Upper lobe of left lung (tissue), 6 donors: ENCODE measurements around the gene MARS1. TPM values are rescaled to one million over a fixed set of nuclear protein-coding genes. Genes with fewer than 3 reads are reported as not detected.

Experiments
- ATAC-seq, 2 donors: fragments of 200-7000 bp; cut with Tn5 transposase; one replicate each; pipeline ENCODE4 v1.9.1; 2022; ENCODE audit warnings: mild to moderate bottlenecking in 2 of 2, moderate library complexity in 2 of 2; ENCODE audit not compliant: low FRiP score in 2 of 2
- DNase-seq, 2 donors: peaks; one replicate each; pipeline ENCODE4 v3.0.0-alpha.2; 2019 to 2020
- H3K27ac ChIP-seq, 4 donors: fragments of 200-600 bp; sonication (generic); one replicate each; pipeline ENCODE4 v1.5.1; 2016 to 2019
- H3K27me3 ChIP-seq, 4 donors: fragments of 200-600 bp; sonication (generic); one replicate each; pipeline ENCODE4 v1.5.1; 2017 to 2019
- H3K36me3 ChIP-seq, 4 donors: fragments of 200-600 bp; sonication (generic); one replicate each; pipeline ENCODE4 v1.5.1; 2016 to 2019
- H3K4me1 ChIP-seq, 4 donors: fragments of 200-600 bp; sonication (generic); one replicate each; pipeline ENCODE4 v1.5.1; 2018 to 2019
- H3K4me3 ChIP-seq, 4 donors: fragments of 200-600 bp; sonication (generic); one replicate each; pipeline ENCODE4 v1.5.1; 2017 to 2019; ENCODE audit warnings: mild to moderate bottlenecking in 2 of 4, moderate library complexity in 1 of 4
- H3K9me3 ChIP-seq, 4 donors: fragments of 200-600 bp; sonication (generic); one replicate each; pipeline ENCODE4 v1.5.1; 2018 to 2019
- CTCF ChIP-seq, 6 experiments: fragments of 450-650 bp in 4 of 6; fragments of 200-600 bp in 2 of 6; sonication (generic) in 2 of 6; IDR thresholded peaks; one replicate each; pipeline ENCODE4 v1.5.1; 2016 to 2019; ENCODE audit warnings: antibody characterized with exemption in 6 of 6
- EP300 ChIP-seq, 4 donors: sonication (generic); formaldehyde crosslinking; IDR thresholded peaks; one replicate each; pipeline ENCODE4 v1.5.1; 2017; ENCODE audit warnings: antibody characterized with exemption in 4 of 4, control low read depth in 2 of 4
- POLR2A ChIP-seq, 4 donors: fragments of 450-650 bp; IDR thresholded peaks; one replicate each; pipeline ENCODE4 v1.5.1; 2016 to 2017; ENCODE audit warnings: antibody characterized with exemption in 4 of 4, mild to moderate bottlenecking in 2 of 4
- POLR2AphosphoS5 ChIP-seq, 2 donors: sonication (generic); formaldehyde crosslinking; IDR thresholded peaks; one replicate each; pipeline ENCODE4 v1.5.1; 2017; ENCODE audit warnings: antibody characterized with exemption in 2 of 2
- WGBS, 2 donors: methylation state at CpG; one replicate each; pipeline ENCODE4 v1.1.5; 2017 to 2018; 5-methylcytosine and 5-hydroxymethylcytosine counted together
- total RNA-seq, 6 donors: library from RNA; depleted of rRNA in 4 of 6; stranded (reverse); fragments of >200 nt in 4 of 6; gene quantifications; one replicate each; pipeline versions ENCODE4 v1.1.0 to v1.2.1, GENCODE V29; 2016 to 2021
- donor health status: DM: no; HTN: no; CAD: no; lungs with moderate emphysema.
- donor health status: DM: no; HTN: yes; CAD: no; lungs with severe emphysema.

The MARS1 gene
- total RNA-seq, 6 donors from 2014 or later, result 73.9 to 189 (median 101) TPM

- Histone ChIP-seq H3K9me3 (no peaks in the 10 kb centered on the region), H3K36me3 (peaks cover 71 to 100% (median 95%) of the 10 kb centered on the region in 4 donors), H3K27me3 (no peaks in the 10 kb centered on the region), H3K4me1 (peaks cover 0 to 7% (median 1%) of the 10 kb centered on the region in 4 donors), H3K4me3 (no peak overlapping the region), H3K27ac (no peak overlapping the region)
- DNase-seq, result no peak
- no peak for ATAC-seq
- no peak for TF ChIP-seq CTCF (IDR thresholded peaks at IDR 0.05)
- peak in 1 of 4 donors; percentile 11 for TF ChIP-seq POLR2A (IDR thresholded peaks at IDR 0.05)
- WGBS, 2 donors, result 84 to 90% methylated on average over 5 of the region's 5 CpGs
These were observed 42.7 kb downstream of the MARS1 start for GRCh38 chr12:57530396-57531142.

GRCh38 chr12:57531836-57532235, 44.0 kb downstream of the MARS1 start:
- H3K27me3 ChIP-seq, result no peaks in the 10 kb centered on the region
- peaks cover 0 to 5% (median 0%) of the 10 kb centered on the region in 4 donors for H3K4me1 ChIP-seq
- H3K27ac ChIP-seq, result no peak overlapping the region
- no peaks in the 10 kb centered on the region for H3K9me3 ChIP-seq
- no peak overlapping the region for H3K4me3 ChIP-seq
- ATAC-seq, result no peak
- no peak for DNase-seq
- peaks cover 63 to 90% (median 82%) of the 10 kb centered on the region in 4 donors for H3K36me3 ChIP-seq
- 88% methylated on average over 1 of the region's 1 CpG; no CpG with 5 or more reads in 1 of the 2 donors for WGBS, 2 donors
- TF ChIP-seq POLR2AphosphoS5 (IDR thresholded peaks at IDR 0.05), result no peak
- no peak for TF ChIP-seq CTCF (IDR thresholded peaks at IDR 0.05)
- TF ChIP-seq POLR2A (IDR thresholded peaks at IDR 0.05), result no peak
- no peak for TF ChIP-seq EP300 (IDR thresholded peaks at IDR 0.05)

GRCh38 chr12:57533108-57533507, 45.2 kb downstream of the MARS1 start:
- Histone ChIP-seq H3K9me3 (no peaks in the 10 kb centered on the region), H3K4me3 (no peak overlapping the region), H3K4me1 (peaks cover 0 to 5% (median 0%) of the 10 kb centered on the region in 4 donors), H3K36me3 (peaks cover 51 to 89% (median 75%) of the 10 kb centered on the region in 4 donors), H3K27ac (no peak overlapping the region), H3K27me3 (no peaks in the 10 kb centered on the region)
- ATAC-seq (no peak), DNase-seq (no peak)
- TF ChIP-seq EP300 (IDR thresholded peaks at IDR 0.05) (no peak), CTCF (IDR thresholded peaks at IDR 0.05) (no peak), POLR2AphosphoS5 (IDR thresholded peaks at IDR 0.05) (no peak), POLR2A (IDR thresholded peaks at IDR 0.05) (no peak)
- 94% methylated on average over 8 of the region's 8 CpGs for WGBS, 2 donors

GRCh38 chr12:57534250-57534649, 46.4 kb downstream of the MARS1 start:
- TF ChIP-seq POLR2AphosphoS5 (IDR thresholded peaks at IDR 0.05), result no peak
- no peak for TF ChIP-seq POLR2A (IDR thresholded peaks at IDR 0.05)
- no peak for TF ChIP-seq CTCF (IDR thresholded peaks at IDR 0.05)
- TF ChIP-seq EP300 (IDR thresholded peaks at IDR 0.05), result no peak
- Histone ChIP-seq H3K27me3 (no peaks in the 10 kb centered on the region), H3K4me1 (peaks cover 0 to 5% (median 0%) of the 10 kb centered on the region in 4 donors), H3K27ac (no peak overlapping the region), H3K9me3 (no peaks in the 10 kb centered on the region), H3K36me3 (peaks cover 41 to 89% (median 68%) of the 10 kb centered on the region in 4 donors), H3K4me3 (no peak overlapping the region)
- DNase-seq (no peak), ATAC-seq (no peak)
- WGBS, 2 donors, result 90 to 96% methylated on average over 5 of the region's 5 CpGs
